Measurements from ENCODE around the gene OR2A2. TPM values are rescaled to one million over a fixed set of nuclear protein-coding genes. Genes with fewer than 3 reads are reported as not detected.

Gene OR2A2
- total RNA-seq, 2 donors from 2014 or later = not detected

DNA sequence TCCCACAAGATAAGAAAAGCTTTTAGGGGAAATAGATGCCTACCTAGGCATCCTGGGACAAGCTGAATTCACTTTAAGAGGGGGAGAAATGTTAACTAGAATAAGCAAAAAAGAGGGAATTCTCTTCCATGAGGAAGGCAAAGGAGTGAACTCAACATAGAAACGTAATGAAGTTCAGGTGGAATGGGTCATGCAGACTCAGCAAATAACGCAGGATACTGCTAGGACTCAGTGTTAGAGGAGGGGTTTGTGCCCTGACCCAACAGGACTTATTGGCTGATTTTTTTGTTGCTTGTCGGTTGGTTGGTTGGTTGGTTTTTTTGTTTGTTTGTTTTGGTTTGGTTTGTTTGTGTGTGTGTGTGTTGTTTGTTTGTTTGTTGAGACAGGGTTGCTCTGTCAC is 22.9 kb downstream of the OR2A2 start:
- Histone ChIP-seq H3K27ac (no peak overlapping the region), H3K4me3 (no peak overlapping the region), H3K36me3 (no peaks in the 10 kb centered on the region), H3K9me3 (no peaks in the 10 kb centered on the region), H3K27me3 (replicated peaks; ENCODE audit: insufficient read depth) (no peaks in the 10 kb centered on the region), H3K4me1 (replicated peaks) (no peaks in the 10 kb centered on the region)
- DNase-seq (ENCODE audit: low spot score) = no peak
- 74% methylated on average over 3 of the region's 3 CpGs for WGBS
- no peak for TF ChIP-seq POLR2AphosphoS5 (IDR thresholded peaks at IDR 0.05)
- TF ChIP-seq, protein P1, sequence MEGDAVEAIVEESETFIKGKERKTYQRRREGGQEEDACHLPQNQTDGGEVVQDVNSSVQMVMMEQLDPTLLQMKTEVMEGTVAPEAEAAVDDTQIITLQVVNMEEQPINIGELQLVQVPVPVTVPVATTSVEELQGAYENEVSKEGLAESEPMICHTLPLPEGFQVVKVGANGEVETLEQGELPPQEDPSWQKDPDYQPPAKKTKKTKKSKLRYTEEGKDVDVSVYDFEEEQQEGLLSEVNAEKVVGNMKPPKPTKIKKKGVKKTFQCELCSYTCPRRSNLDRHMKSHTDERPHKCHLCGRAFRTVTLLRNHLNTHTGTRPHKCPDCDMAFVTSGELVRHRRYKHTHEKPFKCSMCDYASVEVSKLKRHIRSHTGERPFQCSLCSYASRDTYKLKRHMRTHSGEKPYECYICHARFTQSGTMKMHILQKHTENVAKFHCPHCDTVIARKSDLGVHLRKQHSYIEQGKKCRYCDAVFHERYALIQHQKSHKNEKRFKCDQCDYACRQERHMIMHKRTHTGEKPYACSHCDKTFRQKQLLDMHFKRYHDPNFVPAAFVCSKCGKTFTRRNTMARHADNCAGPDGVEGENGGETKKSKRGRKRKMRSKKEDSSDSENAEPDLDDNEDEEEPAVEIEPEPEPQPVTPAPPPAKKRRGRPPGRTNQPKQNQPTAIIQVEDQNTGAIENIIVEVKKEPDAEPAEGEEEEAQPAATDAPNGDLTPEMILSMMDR (IDR thresholded peaks at IDR 0.05) = no peak
- no peak for TF ChIP-seq POLR2A (IDR thresholded peaks at IDR 0.05)
- intact Hi-C loops (cut with DNase I) = no loop called here

DNA sequence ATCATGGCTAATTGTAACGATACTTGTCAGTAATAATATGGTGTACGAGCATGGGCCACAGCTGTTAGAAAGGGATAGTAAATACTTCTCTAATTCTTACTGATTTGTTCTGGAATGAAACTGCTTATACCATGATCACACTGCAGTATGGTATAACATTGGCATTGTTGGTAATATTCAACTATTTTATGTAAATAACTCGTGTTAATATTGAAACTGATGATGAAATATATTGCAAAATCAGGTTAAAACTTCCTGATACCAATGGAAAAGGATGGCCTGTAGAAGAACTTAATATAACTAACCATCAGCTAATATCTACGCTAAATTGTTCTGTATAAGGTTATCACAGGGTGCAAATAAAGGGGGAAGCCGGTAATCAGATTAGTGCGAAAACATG is 23.9 kb downstream of the OR2A2 start:
- Histone ChIP-seq H3K27ac (no peak overlapping the region), H3K36me3 (no peaks in the 10 kb centered on the region), H3K4me1 (replicated peaks) (no peaks in the 10 kb centered on the region), H3K9me3 (no peaks in the 10 kb centered on the region), H3K27me3 (replicated peaks; ENCODE audit: insufficient read depth) (no peaks in the 10 kb centered on the region), H3K4me3 (no peak overlapping the region)
- TF ChIP-seq POLR2A (IDR thresholded peaks at IDR 0.05) = no peak
- no peak for TF ChIP-seq POLR2AphosphoS5 (IDR thresholded peaks at IDR 0.05)
- TF ChIP-seq, protein P1 (IDR thresholded peaks at IDR 0.05) = no peak
- intact Hi-C loops (cut with DNase I) = no loop called here
- DNase-seq (ENCODE audit: low spot score) = no peak
- WGBS = 92% methylated on average over 6 of the region's 6 CpGs

DNA sequence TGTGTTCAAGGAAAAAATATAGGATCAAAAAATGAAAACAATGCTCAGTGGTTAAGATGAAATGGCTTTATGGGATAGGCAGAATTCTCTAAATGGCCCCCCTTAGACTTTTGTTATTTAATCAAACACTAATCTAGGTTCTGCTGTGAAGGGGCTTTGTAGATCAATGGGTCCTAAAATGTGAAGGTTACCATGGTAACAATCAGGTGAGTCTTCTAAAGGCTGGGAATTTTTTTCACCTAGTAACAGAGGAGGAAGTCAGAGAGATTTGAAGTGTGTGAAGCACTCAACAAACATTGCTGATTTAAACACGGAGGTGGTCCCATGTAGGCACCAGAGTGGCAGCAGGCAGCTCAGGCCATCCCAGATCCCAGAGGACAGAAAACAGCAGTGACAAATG is 24.7 kb downstream of the OR2A2 start:
- Histone ChIP-seq H3K4me3 (no peak overlapping the region), H3K27me3 (replicated peaks; ENCODE audit: insufficient read depth) (no peaks in the 10 kb centered on the region), H3K4me1 (replicated peaks) (no peaks in the 10 kb centered on the region), H3K27ac (no peak overlapping the region), H3K9me3 (no peaks in the 10 kb centered on the region), H3K36me3 (no peaks in the 10 kb centered on the region)
- intact Hi-C loops (cut with DNase I) = no loop called here
- TF ChIP-seq, protein P1 (IDR thresholded peaks at IDR 0.05) = no peak
- TF ChIP-seq POLR2AphosphoS5 (IDR thresholded peaks at IDR 0.05) (no peak), POLR2A (IDR thresholded peaks at IDR 0.05) (no peak)
- DNase-seq (ENCODE audit: low spot score) = no peak
- WGBS = 55% methylated on average over 1 of the region's 1 CpG

DNA sequence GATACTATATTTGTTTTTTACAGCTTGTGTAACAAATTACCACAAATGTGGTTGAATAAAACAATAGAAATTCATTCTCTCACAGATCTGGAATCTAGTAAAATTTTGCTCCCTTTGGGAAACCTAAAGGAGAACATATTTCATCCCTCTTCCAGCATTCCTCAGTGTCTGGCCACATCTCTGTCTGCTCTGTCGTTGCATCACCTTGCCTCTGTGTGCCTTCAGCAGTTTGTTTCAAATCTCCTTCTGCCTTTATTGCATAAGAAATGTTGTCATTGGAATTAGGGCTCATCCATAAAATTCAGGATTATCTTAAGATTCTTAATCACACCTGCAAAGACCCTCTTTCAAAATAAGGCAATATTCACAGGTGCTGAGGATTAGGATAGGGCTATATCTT is 28.1 kb downstream of the OR2A2 start:
- Histone ChIP-seq H3K9me3 (no peaks in the 10 kb centered on the region), H3K36me3 (no peaks in the 10 kb centered on the region), H3K27me3 (replicated peaks; ENCODE audit: insufficient read depth) (no peaks in the 10 kb centered on the region), H3K27ac (no peak overlapping the region), H3K4me3 (no peak overlapping the region), H3K4me1 (replicated peaks) (no peaks in the 10 kb centered on the region)
- intact Hi-C loops (cut with DNase I) = no loop called here
- WGBS = 57% methylated on average over 1 of the region's 1 CpG
- no peak for DNase-seq (ENCODE audit: low spot score)
- TF ChIP-seq POLR2A (IDR thresholded peaks at IDR 0.05) (no peak), POLR2AphosphoS5 (IDR thresholded peaks at IDR 0.05) (no peak)
- TF ChIP-seq, protein P1 (IDR thresholded peaks at IDR 0.05) = no peak

DNA sequence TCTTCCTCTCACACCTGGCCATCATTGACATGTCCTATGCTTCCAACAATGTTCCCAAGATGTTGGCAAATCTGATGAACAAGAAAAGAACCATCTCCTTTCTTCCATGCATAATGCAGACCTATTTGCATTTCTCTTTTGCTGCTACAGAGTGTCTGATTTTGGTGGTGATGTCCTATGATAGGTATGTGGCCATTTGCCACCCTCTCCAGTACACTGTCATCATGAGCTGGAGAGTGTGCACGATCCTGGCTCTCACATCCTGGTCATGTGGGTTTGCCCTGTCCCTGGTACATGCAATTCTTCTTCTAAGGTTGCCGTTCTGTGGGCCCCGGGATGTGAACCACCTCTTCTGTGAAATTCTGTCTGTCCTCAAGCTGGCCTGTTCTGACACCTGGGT is 32.8 kb downstream of the OR2A2 start:
- no peak overlapping the region for H3K27ac ChIP-seq
- no peaks in the 10 kb centered on the region for H3K9me3 ChIP-seq
- WGBS = 79% methylated on average over 3 of the region's 3 CpGs
- no peaks in the 10 kb centered on the region for H3K36me3 ChIP-seq
- TF ChIP-seq, protein P1 (IDR thresholded peaks at IDR 0.05) = no peak
- TF ChIP-seq POLR2AphosphoS5 (IDR thresholded peaks at IDR 0.05) = no peak
- TF ChIP-seq POLR2A (IDR thresholded peaks at IDR 0.05) = no peak
- H3K27me3 ChIP-seq (replicated peaks; ENCODE audit: insufficient read depth) = no peaks in the 10 kb centered on the region
- no peaks in the 10 kb centered on the region for H3K4me1 ChIP-seq (replicated peaks)
- intact Hi-C loops (cut with DNase I) = no loop called here
- no peak overlapping the region for H3K4me3 ChIP-seq
- no peak for DNase-seq (ENCODE audit: low spot score)
